ENCODE results near the gene CPNE1. TPM values are rescaled to one million over a fixed set of nuclear protein-coding genes. Genes with fewer than 3 reads are reported as not detected.

The CPNE1 gene
- total RNA-seq, 4 donors from 2014 or later = 37.3 to 60.7 (median 50.1) TPM

GRCh38 chr20:35582131-35582530 lies 82.6 kb downstream of the CPNE1 start:
- ATAC-seq (no peak), DNase-seq (no peak)
- no peak for TF ChIP-seq POLR2A (IDR thresholded peaks at IDR 0.05)
- TF ChIP-seq CTCF (IDR thresholded peaks at IDR 0.05 in 4 of 5, conservative IDR thresholded peaks at IDR 0.05 in 1 of 5) = no peak
- in situ Hi-C loops (cut with MboI; ENCODE audit: low sequenced_read_pairs in 4 of 4) = no loop called here
- Histone ChIP-seq H3K4me1 (no peaks in the 10 kb centered on the region), H3K9me3 (no peaks in the 10 kb centered on the region), H3K27ac (no peak overlapping the region), H3K4me3 (no peak overlapping the region), H3K36me3 (no peaks in the 10 kb centered on the region), H3K27me3 (no peaks in the 10 kb centered on the region)
- intact Hi-C loops (cut with DNase I; ENCODE audit: low total_unique reads) = no loop called here

GRCh38 chr20:35579196-35579595 lies 85.5 kb downstream of the CPNE1 start:
- H3K27ac ChIP-seq = no peak overlapping the region
- no peaks in the 10 kb centered on the region for H3K27me3 ChIP-seq
- TF ChIP-seq CTCF (IDR thresholded peaks at IDR 0.05 in 4 of 5, conservative IDR thresholded peaks at IDR 0.05 in 1 of 5) (no peak), POLR2A (IDR thresholded peaks at IDR 0.05) (no peak)
- in situ Hi-C loops (cut with MboI; ENCODE audit: low sequenced_read_pairs in 4 of 4) (no loop called here), intact Hi-C loops (cut with DNase I; ENCODE audit: low total_unique reads) (no loop called here)
- DNase-seq (no peak), ATAC-seq (no peak)
- no peak overlapping the region for H3K4me3 ChIP-seq
- H3K36me3 ChIP-seq = no peaks in the 10 kb centered on the region
- no peaks in the 10 kb centered on the region for H3K9me3 ChIP-seq
- no peaks in the 10 kb centered on the region for H3K4me1 ChIP-seq

- Histone ChIP-seq H3K27ac (no peak overlapping the region), H3K36me3 (no peaks in the 10 kb centered on the region), H3K4me3 (no peak overlapping the region), H3K4me1 (no peaks in the 10 kb centered on the region), H3K9me3 (no peaks in the 10 kb centered on the region), H3K27me3 (no peaks in the 10 kb centered on the region)
- no peak for ATAC-seq
- intact Hi-C loops (cut with DNase I; ENCODE audit: low total_unique reads) = no loop called here
- DNase-seq = no peak
- TF ChIP-seq CTCF (IDR thresholded peaks at IDR 0.05 in 4 of 5, conservative IDR thresholded peaks at IDR 0.05 in 1 of 5) (no peak), POLR2A (IDR thresholded peaks at IDR 0.05) (no peak)
- in situ Hi-C loops (cut with MboI; ENCODE audit: low sequenced_read_pairs in 4 of 4) = no loop called here
These were observed 86.2 kb downstream of the CPNE1 start for GRCh38 chr20:35578469-35578868.

- no peaks in the 10 kb centered on the region for H3K4me1 ChIP-seq
- TF ChIP-seq POLR2A (IDR thresholded peaks at IDR 0.05) (no peak), CTCF (IDR thresholded peaks at IDR 0.05 in 4 of 5, conservative IDR thresholded peaks at IDR 0.05 in 1 of 5) (no peak)
- H3K27ac ChIP-seq = no peak overlapping the region
- ATAC-seq = no peak
- no peaks in the 10 kb centered on the region for H3K9me3 ChIP-seq
- in situ Hi-C loops (cut with MboI; ENCODE audit: low sequenced_read_pairs in 4 of 4) = no loop called here
- intact Hi-C loops (cut with DNase I; ENCODE audit: low total_unique reads) = no loop called here
- no peak for DNase-seq
- no peak overlapping the region for H3K4me3 ChIP-seq
- no peaks in the 10 kb centered on the region for H3K27me3 ChIP-seq
- H3K36me3 ChIP-seq = no peaks in the 10 kb centered on the region
These were observed 87.9 kb downstream of the CPNE1 start for GRCh38 chr20:35576816-35577215.

Other genes starting within 250 kb of the CPNE1 start
- gene GDF5, start 226.7 kb downstream of the CPNE1 start, total RNA-seq = not detected
- 10 to 100 TPM; 10.9 to 13.9 (median 12.8) TPM for gene CEP250, start 209.3 kb downstream of the CPNE1 start, total RNA-seq
- gene C20orf173, start 135.2 kb downstream of the CPNE1 start, total RNA-seq = not detected
- 10 to 100 TPM; 82.5 to 91.0 (median 89.2) TPM for gene ERGIC3, start 122.8 kb downstream of the CPNE1 start, total RNA-seq
- gene SPAG4, start 49.1 kb downstream of the CPNE1 start, total RNA-seq = 1 to 10 TPM in 1 of 4 donors, under 1 TPM in 1, not detected in 2; 0.91 to 1.4 TPM
- gene RBM12, start within 50 bp of the CPNE1 start, total RNA-seq = 10 to 100 TPM in 3 of 4 donors, 1 to 10 TPM in 1; 9.8 to 23.7 (median 20.7) TPM
- gene NFS1, start 34.5 kb upstream of the CPNE1 start, total RNA-seq = 10 to 100 TPM; 31.5 to 85.8 (median 37.2) TPM
- 100 to 1,000 TPM; 213 to 491 (median 309) TPM for gene ROMO1, start 34.5 kb upstream of the CPNE1 start, total RNA-seq
- gene RBM39, start 77.4 kb upstream of the CPNE1 start, total RNA-seq = 100 to 1,000 TPM in 3 of 4 donors, 10 to 100 TPM in 1; 98.5 to 165 (median 130) TPM
- 10 to 100 TPM; 72.6 to 91.9 (median 82.2) TPM for gene PHF20, start 107.1 kb upstream of the CPNE1 start, total RNA-seq